Retinal pigment epithelial cell (primary cell): ENCODE data around the gene PLP2.

Source experiments
- DNase-seq: peaks from one replicate; pipeline ENCODE4 v3.0.0-alpha.2; 2010; ENCODE audit warnings: low read depth
- H3K4me3 ChIP-seq: 2 replicates; pipeline ENCODE4 v1.5.1; 2011; ENCODE audit warnings: mild to moderate bottlenecking, low read length, control low read depth, moderate library complexity
- TF ChIP-seq, protein P1 (sequence below): conservative IDR thresholded peaks from 2 replicates; pipeline ENCODE4 v1.5.1; 2011; ENCODE audit warnings: low read depth, low read length, control low read depth, inconsistent platforms

PLP2 gene

DNA sequence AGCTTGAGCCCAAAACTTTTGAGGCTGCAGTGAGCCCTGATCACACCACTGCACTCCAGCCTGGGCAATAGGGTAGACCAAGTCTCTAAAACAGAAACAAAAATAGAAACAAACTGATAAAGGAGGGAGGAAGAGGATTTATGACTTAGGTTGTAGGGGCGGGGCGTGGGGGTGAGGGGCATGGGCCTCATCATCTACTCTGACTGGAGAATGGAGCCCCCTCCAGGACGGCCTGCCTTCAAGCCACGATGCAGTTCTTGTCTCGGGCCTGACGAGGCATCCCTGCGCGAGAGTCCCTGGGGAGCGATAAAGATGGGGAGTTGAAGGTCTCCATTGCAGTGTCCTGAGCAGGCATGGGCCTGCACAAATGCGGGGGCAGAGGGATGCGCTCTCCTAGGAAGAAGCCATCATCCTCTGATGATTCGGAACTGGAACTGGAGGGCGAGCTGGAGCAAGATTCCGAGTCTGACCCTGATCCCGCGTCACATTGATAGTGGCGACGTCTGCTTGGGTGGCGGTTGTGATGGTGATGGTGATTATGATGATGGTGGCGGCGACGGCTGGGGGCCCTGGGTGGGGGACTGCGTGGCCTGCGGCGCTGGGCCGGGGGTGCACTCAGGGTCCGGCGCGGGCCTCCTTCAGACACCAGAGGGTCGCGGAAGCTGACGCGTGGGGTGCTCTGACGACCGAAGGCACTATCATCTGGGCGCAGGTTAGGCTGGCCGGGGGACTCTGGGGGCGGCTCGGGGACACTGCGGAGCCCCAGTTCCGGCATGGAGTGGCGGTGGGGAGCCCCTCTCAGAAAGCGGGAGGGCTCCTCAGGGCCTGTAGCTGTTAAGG, 4.0 kb downstream of the PLP2 start:
- H3K4me3 ChIP-seq: no peak overlapping the region
- TF ChIP-seq, protein P1, sequence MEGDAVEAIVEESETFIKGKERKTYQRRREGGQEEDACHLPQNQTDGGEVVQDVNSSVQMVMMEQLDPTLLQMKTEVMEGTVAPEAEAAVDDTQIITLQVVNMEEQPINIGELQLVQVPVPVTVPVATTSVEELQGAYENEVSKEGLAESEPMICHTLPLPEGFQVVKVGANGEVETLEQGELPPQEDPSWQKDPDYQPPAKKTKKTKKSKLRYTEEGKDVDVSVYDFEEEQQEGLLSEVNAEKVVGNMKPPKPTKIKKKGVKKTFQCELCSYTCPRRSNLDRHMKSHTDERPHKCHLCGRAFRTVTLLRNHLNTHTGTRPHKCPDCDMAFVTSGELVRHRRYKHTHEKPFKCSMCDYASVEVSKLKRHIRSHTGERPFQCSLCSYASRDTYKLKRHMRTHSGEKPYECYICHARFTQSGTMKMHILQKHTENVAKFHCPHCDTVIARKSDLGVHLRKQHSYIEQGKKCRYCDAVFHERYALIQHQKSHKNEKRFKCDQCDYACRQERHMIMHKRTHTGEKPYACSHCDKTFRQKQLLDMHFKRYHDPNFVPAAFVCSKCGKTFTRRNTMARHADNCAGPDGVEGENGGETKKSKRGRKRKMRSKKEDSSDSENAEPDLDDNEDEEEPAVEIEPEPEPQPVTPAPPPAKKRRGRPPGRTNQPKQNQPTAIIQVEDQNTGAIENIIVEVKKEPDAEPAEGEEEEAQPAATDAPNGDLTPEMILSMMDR: no peak
- no peak for DNase-seq

DNA sequence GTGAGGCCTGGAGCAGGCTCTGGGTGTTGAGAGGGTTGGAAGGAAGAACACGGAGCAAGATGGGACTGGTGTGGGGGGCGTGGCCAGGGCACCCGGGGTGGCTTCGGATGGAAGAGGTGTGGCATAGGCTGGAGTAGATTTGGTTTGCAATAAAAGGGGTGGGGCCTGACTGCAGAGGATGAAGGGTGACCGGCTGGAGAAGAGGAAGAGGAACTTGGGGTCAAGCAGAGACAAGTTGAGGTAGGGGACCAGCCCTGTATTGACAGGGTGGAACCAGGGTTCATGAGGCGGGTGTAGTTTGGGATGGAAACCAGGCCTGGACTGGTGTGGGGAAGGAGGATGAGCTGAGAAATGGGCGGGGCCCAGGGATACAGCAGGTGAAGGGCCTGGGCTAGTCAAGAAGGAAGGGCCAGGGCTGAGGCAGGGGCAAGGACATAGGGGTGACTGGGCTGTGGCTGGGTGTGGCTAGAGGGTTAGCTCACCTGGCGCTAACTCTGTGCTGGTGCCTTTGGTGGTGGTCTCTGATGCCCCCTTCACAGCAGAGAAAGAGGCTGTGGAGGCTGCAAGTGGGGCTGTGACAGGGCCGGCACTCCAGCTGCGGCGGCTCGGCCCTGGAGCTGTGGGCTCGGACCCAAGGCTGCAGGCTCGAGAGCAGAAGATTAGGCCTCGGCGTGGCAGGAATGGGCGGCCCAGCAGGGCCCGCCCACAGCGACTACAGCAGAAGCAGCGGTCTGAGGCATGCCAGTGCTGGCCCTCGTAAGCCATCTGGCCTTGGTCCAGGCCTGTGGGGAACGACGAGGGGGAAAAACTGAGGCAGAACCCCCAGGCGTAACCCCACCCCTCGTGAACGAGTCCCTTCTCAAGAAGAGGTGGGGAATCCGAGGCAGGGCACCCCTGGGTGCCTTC, 5.0 kb downstream of the PLP2 start:
- H3K4me3 ChIP-seq: no peak overlapping the region
- DNase-seq: no peak
- TF ChIP-seq, protein P1: no peak

DNA sequence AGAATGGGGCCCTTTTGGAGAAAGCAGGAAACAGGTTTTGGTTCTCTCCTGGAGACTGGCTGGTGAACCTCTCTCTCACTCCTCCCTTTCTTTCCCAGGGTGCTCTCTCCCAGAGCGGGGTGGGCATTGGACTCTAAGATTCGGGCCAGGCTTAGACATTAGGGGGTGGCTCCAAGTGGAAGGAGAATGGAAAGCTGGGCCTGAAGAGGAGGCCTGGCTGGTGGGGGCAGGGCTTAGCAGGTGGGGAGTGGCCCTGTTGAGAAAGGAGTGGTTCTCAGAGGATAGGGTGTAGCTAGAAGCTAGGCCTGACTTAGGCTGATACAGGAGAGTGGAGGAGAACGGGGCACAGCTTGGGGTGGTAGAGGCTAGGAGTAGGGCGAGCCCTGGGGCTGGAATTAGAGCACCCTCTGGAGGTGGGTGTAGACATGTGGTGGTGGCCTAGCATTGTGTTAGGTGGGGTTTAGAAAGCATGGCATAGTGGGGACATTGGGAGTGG, 5.7 kb downstream of the PLP2 start:
- DNase-seq: no peak
- no peak overlapping the region for H3K4me3 ChIP-seq
- TF ChIP-seq, protein P1: peak; percentile 15

DNA sequence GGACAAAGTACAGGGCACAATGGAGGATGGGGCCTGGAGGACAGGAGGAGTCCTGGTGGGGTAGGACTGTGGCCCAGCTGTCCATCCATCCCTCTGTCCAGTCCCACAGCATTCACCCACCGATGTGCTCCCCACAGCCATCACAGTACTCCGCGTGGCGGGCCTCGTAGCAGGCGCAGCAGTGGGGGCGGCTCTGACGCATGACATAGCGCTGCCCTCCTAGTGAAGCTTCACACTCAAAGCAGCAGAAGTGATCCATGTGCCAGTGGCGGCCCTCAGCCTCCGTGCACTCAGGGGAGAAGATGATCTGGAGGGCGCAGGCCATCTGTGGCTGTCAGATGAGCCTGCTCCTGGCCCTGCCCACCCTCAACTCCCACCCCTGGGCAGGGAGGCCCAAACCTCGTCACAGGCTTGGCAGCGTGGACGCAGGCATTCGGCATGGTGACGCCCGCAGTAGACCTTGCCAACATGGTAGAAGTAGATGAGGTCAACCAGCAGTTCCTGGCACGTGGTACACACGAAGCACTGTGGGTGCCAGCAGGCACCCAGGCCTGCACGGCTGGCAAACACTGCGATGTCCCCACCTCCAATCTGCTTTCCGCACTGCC, 6.3 kb downstream of the PLP2 start:
- TF ChIP-seq, protein P1: no peak
- DNase-seq: no peak
- H3K4me3 ChIP-seq: no peak overlapping the region

DNA sequence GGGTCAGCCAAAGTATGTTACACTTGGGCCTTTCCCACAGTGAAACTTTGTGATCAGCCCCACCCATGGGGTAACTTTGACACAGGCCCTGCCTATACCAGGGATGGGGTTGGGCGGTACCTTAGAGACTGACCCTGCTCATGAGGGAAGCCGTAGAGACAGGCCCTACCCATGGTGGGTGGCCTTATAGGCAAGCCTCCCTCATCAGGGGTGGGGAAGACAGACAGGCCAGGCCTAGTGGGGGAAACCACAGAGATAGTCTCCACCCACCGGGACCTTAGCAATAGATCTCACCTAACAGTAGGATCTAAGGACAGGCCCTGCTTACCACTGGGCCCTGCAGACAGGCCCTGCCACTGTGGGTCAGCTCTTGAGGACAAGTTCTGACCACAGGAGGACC, 6.8 kb downstream of the PLP2 start:
- TF ChIP-seq, protein P1: no peak
- no peak for DNase-seq
- H3K4me3 ChIP-seq: no peak overlapping the region

DNA sequence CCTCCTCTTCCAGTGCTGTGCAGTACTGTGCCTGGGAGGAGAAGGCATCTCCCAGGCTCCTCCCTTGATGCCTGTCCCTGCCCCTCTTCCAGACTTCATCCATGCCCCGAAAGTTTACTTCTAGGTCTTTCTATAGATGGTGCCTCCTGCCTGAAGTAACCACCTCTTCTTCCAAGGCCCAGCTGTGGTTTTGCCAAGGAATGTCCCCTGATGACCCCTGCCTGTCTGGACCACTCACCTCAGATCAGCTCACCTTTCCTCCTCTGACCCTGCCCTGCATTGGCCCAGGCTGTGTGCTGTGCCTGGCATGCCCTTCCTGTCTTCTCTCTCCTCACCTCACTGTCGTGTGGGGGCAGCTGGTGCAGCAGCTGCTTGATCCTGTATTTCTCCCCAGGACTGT, 7.7 kb downstream of the PLP2 start:
- TF ChIP-seq, protein P1: no peak

More for the DNA sequence above, 7.7 kb downstream of the PLP2 start:
- no peak for DNase-seq
- H3K4me3 ChIP-seq: no peak overlapping the region
